Measurements from ENCODE around the gene CYP3A7. TPM values are rescaled to one million over a fixed set of nuclear protein-coding genes. Genes with fewer than 3 reads are reported as not detected.
"Not testable (repeated sequence)": the region's sequence is repeated elsewhere in the genome, so short reads cannot be mapped to it uniquely, and the experiment has no call there.

CYP3A7 gene
- total RNA-seq, 1 experiment from 2014 or later, result 0.71 TPM

DNA sequence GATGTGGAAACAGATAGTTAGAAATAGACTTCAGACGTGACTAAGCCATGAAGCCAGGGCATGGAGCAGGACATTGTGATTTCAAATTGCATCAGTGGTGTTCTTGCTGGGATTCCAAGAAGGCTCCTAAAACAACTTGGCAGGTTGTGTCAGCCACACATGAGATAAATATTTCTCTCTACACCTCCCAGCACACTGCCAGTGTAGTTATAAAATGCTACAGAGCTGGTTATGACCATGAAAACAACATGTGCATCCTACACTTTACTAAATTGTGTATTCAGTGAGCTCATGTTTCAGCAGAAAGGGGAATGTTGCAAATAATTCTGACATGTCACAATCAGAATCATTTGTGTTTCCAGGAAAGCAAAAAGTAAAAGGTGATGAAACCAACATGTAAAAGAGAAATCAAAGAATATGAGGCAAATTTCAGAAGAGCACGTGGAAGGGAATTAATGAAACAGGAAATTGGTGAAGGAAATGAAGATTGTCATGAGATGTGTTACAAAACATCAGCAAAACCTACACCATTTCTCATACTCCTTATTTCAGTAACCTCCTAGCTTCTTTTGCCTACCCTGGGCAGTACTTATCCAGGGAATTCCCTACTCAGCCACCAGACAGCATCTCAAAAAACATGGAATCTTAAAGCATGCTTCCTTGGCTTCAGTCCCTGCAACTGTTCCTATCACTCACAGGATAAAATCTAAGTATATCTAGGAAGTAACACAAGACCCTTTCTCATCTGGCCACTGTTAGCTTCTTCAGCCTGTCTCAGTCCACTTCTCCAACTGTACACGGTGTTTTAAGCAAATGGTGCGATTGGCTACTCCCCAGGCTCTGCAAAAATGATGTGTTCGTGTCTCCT is 5.8 kb upstream of the CYP3A7 start:
- Mint-ChIP-seq H3K36me3 (ENCODE audit: insufficient read depth, unreplicated experiment) (no peaks in the 10 kb centered on the region), H3K4me3 (ENCODE audit: low read depth, unreplicated experiment) (no peak overlapping the region), H3K9me3 (ENCODE audit: low read depth, unreplicated experiment) (peaks cover 3% of the 10 kb centered on the region), H3K4me1 (ENCODE audit: low read depth, unreplicated experiment) (no peaks in the 10 kb centered on the region), H3K27me3 (ENCODE audit: unreplicated experiment) (no peaks in the 10 kb centered on the region), H3K27ac (ENCODE audit: unreplicated experiment) (no peak overlapping the region)
- TF ChIP-seq, protein P1, sequence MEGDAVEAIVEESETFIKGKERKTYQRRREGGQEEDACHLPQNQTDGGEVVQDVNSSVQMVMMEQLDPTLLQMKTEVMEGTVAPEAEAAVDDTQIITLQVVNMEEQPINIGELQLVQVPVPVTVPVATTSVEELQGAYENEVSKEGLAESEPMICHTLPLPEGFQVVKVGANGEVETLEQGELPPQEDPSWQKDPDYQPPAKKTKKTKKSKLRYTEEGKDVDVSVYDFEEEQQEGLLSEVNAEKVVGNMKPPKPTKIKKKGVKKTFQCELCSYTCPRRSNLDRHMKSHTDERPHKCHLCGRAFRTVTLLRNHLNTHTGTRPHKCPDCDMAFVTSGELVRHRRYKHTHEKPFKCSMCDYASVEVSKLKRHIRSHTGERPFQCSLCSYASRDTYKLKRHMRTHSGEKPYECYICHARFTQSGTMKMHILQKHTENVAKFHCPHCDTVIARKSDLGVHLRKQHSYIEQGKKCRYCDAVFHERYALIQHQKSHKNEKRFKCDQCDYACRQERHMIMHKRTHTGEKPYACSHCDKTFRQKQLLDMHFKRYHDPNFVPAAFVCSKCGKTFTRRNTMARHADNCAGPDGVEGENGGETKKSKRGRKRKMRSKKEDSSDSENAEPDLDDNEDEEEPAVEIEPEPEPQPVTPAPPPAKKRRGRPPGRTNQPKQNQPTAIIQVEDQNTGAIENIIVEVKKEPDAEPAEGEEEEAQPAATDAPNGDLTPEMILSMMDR (IDR thresholded peaks at IDR 0.05; ENCODE audit: unreplicated experiment), result no peak
- DNase-seq, result no peak
- intact Hi-C loops (cut with micrococcal nuclease; ENCODE audit: unreplicated experiment), result no loop called here
- BruUV-seq (replicated peaks), result no TSS peak
- CTCF ChIA-PET, result no interaction called here

- CTCF ChIA-PET, result no interaction called here
- Mint-ChIP-seq H3K36me3 (ENCODE audit: insufficient read depth, unreplicated experiment) (no peaks in the 10 kb centered on the region), H3K27me3 (ENCODE audit: unreplicated experiment) (no peaks in the 10 kb centered on the region), H3K4me3 (ENCODE audit: low read depth, unreplicated experiment) (no peak overlapping the region), H3K4me1 (ENCODE audit: low read depth, unreplicated experiment) (no peaks in the 10 kb centered on the region), H3K27ac (ENCODE audit: unreplicated experiment) (no peak overlapping the region), H3K9me3 (ENCODE audit: low read depth, unreplicated experiment) (peaks cover 3% of the 10 kb centered on the region)
- intact Hi-C loops (cut with micrococcal nuclease; ENCODE audit: unreplicated experiment), result no loop called here
- BruUV-seq (replicated peaks), result no TSS peak
- TF ChIP-seq, protein P1 (IDR thresholded peaks at IDR 0.05; ENCODE audit: unreplicated experiment), result no peak
- no peak for DNase-seq
These were observed 4.9 kb upstream of the CYP3A7 start for GRCh38 chr7:99739699-99740572.

DNA sequence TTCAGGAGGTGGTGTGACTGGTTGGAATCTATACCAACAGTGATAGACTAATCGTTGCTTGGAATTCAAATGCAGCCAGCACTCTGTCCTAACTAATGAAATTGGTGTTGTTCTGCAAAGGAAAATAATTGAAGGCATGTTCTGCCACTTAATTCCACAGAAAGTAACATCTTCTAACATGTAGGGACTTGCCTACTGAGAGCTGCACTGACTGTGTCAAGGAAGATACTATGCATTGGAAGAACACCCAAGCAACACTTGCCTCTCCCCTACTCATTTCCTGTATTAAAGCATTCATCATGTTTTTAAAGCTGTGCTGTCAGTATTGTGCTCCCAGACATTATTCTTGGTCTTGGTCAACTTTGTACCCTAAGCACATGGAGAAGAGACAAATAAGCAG is 2.7 kb upstream of the CYP3A7 start:
- no peak for DNase-seq
- no peak overlapping the region for H3K4me3 Mint-ChIP-seq (ENCODE audit: low read depth, unreplicated experiment)
- no peak overlapping the region for H3K27ac Mint-ChIP-seq (ENCODE audit: unreplicated experiment)
- TF ChIP-seq, protein P1 (IDR thresholded peaks at IDR 0.05; ENCODE audit: unreplicated experiment), result no peak
- H3K27me3 Mint-ChIP-seq (ENCODE audit: unreplicated experiment), result no peaks in the 10 kb centered on the region
- H3K36me3 Mint-ChIP-seq (ENCODE audit: insufficient read depth, unreplicated experiment), result no peaks in the 10 kb centered on the region
- no peaks in the 10 kb centered on the region for H3K9me3 Mint-ChIP-seq (ENCODE audit: low read depth, unreplicated experiment)
- H3K4me1 Mint-ChIP-seq (ENCODE audit: low read depth, unreplicated experiment), result no peaks in the 10 kb centered on the region
- CTCF ChIA-PET, result no interaction called here
- BruUV-seq (replicated peaks), result no TSS peak
- intact Hi-C loops (cut with micrococcal nuclease; ENCODE audit: unreplicated experiment), result no loop called here

- H3K4me3 Mint-ChIP-seq (ENCODE audit: low read depth, unreplicated experiment); CTCF ChIA-PET; DNase-seq; H3K36me3 Mint-ChIP-seq (ENCODE audit: insufficient read depth, unreplicated experiment); H3K27me3 Mint-ChIP-seq (ENCODE audit: unreplicated experiment); H3K27ac Mint-ChIP-seq (ENCODE audit: unreplicated experiment); H3K4me1 Mint-ChIP-seq (ENCODE audit: low read depth, unreplicated experiment); H3K9me3 Mint-ChIP-seq (ENCODE audit: low read depth, unreplicated experiment); intact Hi-C loops (cut with micrococcal nuclease; ENCODE audit: unreplicated experiment); BruUV-seq (replicated peaks): not testable (repeated sequence)
These were observed 1.7 kb upstream of the CYP3A7 start for GRCh38 chr7:99736667-99737066.
